Skeletal muscle cell (primary cell): ENCODE results near the gene GOLGA3.
A peak's percentile ranks its signal among the peaks of the same experiment; 100 is the strongest.
"Not testable (repeated sequence)": the region's sequence is repeated elsewhere in the genome, so short reads cannot be mapped to it uniquely, and the experiment has no call there.

Experiments used
- DNase-seq: peaks from one replicate; pipeline ENCODE4 v3.0.0-alpha.2; 2010; ENCODE audit warnings: low read depth
- H3K4me3 ChIP-seq: 2 replicates; pipeline ENCODE4 v1.5.1; 2011; ENCODE audit warnings: low read depth, mild to moderate bottlenecking, control low read depth, low read length, moderate library complexity

GOLGA3 gene

DNA sequence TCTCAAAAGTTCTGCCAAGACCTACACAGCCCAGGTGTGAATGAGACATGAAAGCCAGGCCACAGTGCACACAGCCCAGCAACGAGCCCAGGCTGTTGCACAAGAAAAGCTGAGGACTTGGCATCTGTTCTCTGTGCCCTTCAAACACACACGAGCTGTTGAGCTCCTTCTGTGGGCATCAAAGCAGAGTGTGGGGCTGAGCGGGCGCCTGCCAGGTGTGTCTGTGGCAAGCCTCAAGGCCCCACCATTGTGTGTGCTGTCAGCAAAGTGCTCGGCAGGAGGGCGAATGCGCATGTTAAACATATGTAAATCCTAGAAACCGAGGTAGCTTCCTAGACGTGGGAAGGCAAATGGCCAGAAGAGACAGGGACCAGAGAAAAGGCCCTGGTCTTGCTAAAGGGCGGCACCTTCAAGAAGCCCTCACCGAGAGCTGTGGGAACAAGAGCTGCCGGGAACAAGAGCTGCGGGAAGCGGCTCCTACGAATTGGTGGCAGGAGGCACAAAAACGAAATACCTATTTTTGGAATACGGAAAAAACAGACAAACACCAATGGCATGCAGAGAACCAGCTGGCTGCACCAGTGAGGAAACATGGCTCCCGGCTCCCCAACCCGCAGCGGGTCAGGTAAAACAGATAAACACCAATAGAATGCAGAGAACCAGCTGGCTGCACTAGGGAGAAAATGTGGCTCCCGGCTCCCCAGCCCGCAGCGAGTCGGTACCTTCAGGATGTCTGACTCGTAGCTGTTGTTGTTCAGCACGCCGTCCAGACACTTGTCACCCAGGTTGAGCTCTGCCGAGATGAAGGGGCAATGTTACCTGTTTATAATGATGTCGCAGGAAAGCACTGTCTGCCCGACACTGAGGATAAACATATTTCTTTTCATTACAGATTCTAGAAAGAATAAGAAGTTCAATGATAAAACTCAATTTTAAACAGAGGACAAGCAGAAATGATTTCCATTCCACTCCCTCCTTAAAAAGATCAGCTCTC, 19.0 kb upstream of the GOLGA3 start:
- H3K4me3 ChIP-seq, result no peak overlapping the region
- DNase-seq, result no peak

DNA sequence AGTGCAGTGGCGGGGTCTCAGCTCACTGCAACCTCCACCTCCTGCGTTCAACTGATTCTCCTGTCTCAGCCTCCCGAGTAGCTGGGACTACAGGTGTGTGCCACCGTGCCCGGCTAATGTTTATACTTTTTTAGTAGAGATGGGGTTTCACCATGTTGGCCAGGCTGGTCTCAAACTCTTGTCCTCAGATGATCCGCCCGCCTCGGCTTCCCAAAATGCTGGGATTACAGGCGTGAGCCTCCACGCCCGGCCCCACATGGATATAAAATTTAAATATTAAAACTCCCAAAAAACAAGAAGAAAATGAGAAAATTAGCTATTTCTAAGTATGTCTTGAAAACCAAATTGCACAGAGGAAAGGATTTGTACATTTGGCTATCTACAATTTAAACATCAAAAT, 16.0 kb upstream of the GOLGA3 start:
- not testable (repeated sequence) for H3K4me3 ChIP-seq, DNase-seq

DNA sequence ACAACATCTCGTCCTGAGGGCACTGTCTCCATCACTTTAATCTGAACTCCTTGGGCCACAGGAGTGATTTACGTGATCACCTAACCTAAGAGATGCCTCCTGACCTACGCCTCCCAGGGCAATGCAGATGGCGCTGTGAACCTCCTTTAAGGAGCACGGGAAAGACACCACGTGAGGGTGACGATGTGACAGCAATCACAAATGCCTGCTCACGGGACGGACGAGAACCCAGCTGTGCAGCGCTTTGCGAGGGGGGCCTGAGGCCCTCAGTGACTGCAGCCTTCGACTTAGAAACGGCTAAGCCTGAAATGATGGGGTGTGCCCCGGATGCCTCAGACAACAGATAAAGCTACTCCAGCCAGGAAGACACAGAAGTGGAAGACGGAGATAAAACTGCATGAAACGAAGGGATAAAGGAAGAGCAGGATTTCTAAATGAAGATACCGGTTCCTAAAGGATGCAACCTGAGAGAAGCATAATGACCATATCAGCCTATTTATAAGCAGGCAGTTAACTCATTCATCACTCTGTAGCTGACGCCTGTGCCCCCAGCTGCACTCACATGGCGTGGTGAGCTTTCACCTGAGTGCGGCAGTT, 13.9 kb upstream of the GOLGA3 start:
- DNase-seq, result no peak
- H3K4me3 ChIP-seq, result no peak overlapping the region

DNA sequence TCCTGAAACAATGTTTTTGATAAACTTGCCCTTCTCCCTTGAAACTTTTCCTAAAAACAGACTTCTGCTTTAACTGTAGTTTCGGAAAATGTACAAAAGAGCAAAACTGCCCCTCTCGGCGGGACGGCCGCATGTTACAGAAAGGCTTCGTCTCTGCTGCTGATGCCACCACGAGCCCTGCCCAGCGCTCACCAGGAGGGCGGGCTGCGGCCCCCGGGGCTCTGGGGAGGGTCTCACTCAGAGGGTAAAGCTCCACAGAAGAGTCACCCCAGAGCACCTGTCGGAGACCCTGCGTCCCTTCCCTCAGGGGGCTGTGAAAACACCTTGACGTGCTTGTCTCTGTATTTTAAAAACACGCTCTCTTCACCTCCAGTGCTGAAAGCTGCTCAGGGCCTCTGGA, 12.5 kb upstream of the GOLGA3 start:
- DNase-seq, result no peak

DNA sequence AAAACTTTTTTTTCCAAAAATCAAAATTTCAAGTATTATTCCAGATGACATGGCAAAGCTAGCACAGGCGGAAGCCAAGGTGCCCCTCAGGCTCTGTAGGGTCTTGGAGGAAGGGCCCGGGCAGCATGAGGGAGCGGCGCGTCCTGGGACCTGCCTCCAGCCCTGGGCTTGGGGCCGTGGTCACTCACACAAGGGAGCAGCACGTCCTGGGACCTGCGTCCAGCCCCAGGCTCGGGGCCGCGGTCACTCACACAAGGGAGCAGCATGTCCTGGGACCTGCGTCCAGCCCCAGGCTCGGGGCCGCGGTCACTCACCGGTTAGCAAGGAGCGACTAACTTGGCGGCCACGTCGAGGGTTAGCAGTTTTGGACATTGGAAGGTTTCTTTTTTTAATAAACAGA, 11.9 kb upstream of the GOLGA3 start:
- no peak for DNase-seq
- no peak overlapping the region for H3K4me3 ChIP-seq

More for the DNA sequence above, 12.5 kb upstream of the GOLGA3 start:
- H3K4me3 ChIP-seq, result no peak overlapping the region

DNA sequence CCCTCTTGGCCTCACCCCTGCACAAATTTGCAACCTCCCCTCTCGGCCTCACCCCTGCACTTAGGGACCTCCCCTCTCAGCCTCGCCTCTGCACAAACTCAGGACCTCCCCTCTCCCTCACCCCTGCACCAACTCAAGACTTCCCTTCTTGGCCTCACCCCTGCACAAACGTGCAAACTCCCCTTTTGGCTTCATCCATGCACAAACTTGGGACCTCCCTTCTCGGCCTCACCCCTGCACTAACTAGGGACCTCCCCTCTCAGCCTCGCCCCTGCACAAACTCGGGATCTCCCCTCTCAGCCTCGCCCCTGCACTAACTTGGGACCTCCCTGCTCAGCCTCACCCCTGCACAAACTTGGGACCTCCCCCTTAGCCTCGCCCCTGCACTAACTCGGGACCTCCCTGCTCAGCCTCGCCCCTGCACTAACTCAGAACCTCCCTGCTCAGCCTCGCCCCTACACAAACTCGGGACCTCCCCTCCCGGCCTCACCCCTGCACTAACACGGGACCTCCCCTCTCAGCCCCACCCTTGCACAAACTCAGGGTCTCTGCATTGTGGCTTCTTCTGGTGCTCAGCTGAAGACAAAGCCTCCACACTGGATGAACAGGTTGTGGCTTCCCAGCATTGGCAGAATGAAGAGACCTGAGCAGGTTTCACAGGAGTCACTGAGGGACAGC, 11.0 kb upstream of the GOLGA3 start:
- DNase-seq, result no peak

DNA sequence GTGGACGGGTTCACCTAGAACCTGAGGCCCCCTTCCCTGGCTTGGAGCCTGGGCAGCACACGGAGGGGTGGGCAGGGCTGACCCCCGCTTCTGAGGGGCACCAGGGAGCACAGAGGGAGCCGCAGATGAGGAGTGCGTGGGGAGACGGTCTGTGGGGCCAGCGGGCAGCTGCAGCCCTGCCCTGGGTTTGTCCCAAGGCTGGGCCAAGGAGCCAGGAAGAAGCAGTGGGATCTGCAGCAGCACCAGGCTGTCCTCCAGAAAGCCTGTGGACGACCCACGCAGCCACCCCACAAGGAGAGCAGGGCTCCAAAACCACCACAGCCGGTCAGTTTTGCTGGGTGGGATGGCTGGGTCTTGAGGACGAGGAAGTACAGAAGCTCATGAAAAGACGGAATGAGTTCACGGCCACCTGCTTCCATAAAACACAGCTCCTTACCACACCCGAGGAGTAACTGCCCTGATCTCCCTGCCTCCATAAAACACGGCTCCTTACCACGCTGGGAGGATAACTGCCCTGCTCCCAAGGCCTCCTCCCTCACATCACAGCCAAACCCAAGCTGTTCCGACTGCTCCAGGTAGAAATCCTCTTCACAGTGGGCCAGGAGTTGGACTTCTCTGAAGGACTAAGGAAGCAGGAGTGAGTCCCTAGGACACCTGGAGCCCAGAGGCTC, 9.9 kb upstream of the GOLGA3 start:
- DNase-seq, result no peak
- no peak overlapping the region for H3K4me3 ChIP-seq

More for the DNA sequence above, 11.0 kb upstream of the GOLGA3 start:
- H3K4me3 ChIP-seq, result no peak overlapping the region

DNA sequence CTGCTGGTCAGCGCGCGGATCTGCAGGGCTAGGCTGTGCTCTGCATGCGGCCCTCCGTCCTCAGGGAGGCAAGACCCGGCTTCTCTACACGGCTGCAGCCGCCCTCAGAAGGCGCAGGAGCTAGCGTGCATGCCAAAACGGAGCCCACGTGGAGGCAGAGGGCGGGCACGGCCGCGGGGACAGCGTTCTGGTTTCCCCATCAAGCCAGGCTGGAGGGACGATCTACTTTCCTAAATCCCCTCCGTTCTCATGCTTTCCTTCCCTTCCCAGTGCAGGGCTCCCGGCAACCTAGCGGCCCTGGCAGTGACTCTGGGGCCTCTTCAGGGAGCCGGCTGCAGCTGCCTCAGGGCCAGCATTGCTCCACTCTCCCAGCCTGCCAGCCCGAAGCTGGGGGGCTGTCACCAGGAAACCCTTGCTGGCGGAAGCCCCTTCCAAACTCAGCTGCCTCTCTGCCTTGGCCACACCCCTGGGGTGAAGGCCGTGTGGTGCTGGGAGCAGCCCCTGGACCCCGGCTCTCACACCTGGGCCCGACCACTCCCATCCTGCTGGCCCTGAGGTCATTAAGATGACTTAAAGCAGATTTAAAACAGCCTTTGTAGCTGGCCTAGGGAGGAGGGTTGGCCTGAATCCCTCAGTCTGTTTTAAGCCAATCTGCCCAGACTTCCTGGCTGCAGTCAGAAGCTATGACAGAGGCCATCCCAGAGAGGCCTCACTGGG, 9.2 kb upstream of the GOLGA3 start:
- no peak overlapping the region for H3K4me3 ChIP-seq
- DNase-seq, result no peak

DNA sequence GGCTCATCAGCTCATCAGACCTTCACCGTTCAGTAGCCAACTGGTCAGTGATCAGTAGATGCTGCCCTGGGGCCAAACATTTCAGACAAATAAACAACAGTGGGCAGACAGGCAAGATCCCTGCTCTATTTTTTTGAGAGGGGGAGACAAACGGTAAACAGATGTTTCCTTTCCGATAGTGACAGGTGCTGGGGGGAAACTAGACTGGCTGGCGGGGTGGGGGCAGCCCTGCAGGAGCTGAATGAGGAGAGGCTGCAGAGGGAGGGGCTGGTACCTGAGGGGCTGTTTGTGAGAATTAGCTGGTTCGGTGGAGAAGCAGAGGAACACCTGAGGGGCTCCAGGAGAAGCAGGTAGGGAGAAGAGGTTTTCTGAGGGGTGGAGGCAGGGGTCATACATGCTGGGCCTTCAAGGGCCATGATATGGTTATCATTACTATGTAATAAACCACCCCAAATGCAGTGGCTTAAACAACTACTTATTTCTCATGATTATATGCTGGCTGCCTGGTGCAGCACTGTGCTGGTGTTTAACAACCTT, 8.2 kb upstream of the GOLGA3 start:
- H3K4me3 ChIP-seq, result no peak overlapping the region
- no peak for DNase-seq

DNA sequence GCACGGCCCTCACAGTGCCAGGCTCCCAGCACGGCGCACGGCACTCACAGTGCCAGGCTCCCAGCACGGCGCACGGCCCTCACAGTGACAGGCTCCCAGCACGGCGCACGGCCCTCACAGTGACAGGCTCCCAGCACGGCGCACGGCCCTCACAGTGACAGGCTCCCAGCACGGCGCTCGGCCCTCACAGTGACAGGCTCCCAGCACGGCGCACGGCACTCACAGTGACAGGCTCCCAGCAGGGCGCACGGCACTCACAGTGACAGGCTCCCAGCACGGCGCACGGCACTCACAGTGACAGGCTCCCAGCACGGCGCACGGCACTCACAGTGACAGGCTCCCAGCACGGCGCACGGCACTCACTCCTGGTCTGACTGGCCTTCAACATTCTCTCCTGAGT, 7.6 kb upstream of the GOLGA3 start:
- not testable (repeated sequence) for DNase-seq, H3K4me3 ChIP-seq

DNA sequence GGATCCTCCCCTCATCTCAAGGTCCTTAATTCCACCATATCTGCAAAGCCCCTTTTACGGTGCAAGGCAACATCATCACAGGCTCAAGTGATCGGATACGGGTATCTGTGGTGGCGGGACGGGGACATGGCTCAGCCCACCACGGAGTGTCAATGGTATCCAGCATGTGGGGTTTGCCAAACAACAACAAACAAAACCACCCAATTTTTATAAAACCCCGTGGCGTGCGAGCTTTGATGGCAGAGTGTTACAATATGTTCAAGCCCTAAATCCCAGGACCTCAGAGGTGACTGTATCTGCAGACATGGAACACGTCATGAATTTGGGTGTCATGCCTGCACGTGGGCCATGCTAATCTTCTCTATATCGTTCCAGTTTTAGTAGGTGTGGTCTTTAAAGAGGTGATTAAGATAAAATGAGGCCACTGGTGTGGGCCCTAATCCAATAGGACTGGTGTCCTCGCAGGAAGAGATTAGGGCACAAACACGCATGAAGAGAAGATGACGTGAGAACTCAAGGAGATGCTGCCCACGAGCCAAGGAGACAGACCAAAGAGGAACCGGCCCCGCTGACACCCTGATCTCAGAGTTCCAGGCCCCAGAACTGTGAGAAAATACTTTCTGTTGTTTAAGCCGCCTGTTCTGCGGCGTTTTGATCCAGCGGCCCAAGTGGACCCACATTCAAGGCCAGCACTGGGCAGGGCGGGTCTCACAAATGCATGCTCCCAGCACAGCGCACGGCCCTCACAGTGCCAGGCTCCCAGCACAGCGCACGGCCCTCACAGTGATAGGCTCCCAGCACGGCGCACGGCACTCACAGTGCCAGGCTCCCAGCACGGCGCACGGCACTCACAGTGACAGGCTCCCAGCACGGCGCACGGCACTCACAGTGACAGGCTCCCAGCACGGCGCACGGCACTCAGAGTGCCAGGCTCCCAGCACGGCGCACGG, 6.7 kb upstream of the GOLGA3 start:
- no peak for DNase-seq
- H3K4me3 ChIP-seq, result no peak overlapping the region

DNA sequence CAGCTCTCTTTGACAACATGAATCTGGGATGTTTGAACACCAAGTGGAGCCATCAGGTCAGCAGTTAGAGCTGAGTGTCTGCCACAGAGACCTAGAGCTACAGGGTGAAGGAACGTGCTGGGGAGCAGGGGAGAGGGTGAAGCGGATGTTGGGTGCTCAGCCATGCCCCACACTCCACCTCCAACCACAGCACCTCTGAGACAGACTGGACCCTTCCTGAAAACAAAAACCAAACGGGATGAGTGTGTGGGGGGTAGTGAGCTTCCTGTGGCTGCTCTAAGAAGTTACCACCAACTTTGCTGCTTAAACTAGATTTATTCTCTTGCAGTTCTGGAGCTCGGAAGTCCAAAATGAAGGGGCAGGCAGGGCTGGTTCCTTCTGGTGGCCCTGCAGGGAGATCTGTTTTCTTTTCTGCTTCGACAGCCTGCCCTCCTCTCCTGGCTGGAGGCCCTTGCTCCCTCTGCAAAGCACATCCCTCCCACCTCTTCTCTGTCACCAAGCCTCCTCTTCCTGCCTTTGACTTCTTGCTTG, 5.6 kb upstream of the GOLGA3 start:
- DNase-seq, result no peak
- no peak overlapping the region for H3K4me3 ChIP-seq

DNA sequence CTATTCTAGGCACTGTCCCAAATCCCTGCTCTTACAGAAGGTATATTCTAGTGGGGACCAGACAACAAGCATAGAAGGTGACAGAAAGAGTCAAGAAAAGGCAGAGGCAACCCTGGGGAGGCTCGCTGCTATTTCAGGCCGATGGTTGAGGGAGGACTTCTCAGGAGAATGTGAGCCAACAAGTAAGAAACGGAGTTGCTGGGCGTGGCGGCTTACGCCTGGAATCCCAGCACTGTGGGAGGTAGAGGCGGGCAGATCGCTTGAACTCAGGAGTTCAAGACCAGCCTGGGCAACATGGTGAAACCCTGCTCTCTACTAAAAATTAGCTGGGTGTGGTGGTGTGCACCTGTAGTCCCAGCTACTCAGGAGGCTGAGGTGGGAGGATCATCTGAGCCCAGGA, 4.7 kb upstream of the GOLGA3 start:
- no peak for DNase-seq
- H3K4me3 ChIP-seq, result no peak overlapping the region

DNA sequence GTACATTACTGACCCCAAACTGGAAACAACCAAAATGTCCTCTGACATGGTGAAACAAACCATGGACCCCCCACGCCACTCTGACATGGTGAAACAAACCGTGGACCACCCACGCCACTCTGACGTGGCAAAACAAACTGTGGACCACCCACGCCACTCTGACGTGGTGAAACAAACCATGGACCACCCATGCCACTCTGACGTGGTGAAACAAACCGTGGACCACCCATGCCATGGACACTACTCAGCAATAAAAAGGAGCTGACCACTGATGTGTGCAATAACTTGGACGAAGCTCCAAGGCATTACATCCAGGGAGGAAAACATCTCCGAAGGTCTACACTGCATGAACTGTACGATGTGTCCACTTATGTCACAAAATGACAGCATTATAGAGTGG, 3.1 kb upstream of the GOLGA3 start:
- no peak overlapping the region for H3K4me3 ChIP-seq
- no peak for DNase-seq

DNA sequence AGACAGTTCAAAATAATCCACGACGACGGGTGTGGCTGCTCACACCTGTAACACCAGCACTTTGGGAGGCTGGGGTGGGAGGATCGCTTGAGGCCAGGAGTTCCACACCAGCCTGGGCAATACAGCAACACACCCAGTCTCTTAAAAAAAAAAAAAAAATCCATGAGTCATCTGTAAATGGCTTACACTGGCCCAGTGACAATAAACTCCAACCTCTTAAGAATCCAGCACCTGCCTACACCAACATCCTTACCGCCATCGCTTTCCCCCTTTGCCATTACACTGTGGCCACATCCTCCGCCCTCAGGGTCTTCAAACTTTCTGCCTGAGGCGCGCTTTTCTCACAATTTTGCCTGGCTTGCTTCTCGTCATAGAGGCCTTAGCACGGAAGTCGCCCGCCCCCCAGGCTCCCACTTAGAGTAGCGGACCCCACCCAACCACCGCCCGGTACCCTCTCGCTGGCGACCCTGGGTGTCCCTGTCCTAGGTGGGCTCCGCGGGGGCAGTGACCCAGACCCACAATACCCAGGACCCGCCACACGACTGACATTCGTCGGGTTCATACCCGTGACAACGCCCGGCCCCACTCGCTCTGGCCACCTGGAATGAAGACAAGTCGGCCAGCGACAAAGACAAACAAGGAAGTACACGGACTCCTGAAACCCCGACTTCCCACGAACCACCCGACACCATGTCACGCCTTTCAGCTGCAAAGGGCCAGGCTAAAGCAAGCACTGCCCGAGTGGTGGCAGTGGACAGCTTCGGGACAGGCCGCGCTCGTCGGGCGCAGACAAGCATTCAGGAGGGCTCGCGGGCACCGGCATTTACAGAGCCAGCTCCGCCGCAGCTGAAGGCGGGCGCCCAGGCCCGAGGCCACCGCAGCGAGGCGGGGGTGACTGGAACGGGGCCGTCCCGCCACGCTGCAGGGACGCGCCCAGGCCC, 636 bp downstream of the GOLGA3 start:
- peak; percentile 36 for DNase-seq
- peak overlapping the region; percentile 99 for H3K4me3 ChIP-seq

DNA sequence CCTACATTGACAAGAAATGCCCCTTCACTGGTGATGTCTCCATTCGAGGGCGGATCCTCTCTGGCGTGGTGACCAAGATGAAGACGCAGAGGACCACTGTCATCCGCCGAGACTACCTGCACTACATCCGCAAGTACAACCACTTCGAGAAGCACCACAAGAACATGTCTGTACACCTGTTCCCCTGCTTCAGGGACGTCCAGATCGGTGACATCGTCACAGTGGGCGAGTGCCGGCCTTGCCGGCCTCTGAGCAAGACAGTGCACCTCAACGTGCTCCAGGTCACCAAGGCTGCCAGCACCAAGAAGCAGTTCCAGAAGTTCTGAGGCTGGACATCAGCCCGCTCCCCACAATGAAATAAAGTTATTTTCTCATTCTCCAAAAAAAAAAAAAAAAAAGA, 2.8 kb downstream of the GOLGA3 start:
- DNase-seq, result no peak
- H3K4me3 ChIP-seq, result no peak overlapping the region

DNA sequence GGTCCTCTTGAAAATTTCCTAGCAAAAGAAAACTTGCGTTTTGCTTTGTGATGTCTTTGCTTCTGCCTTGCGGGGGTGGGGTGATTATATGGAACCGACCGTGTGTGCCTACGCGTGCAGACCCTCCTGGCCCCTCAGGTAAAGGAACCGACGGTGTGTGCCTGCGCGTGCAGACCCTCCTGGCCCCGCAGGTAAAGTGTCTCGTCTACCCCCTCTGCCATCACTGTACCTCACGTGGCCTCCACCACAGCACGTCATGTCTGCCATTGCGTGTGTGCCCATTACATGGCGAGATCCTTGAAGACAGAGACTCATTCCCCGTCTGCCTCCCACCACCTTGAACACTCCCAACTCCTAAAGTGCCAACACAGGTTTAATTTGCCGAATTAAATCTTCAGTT, 3.6 kb downstream of the GOLGA3 start:
- no peak overlapping the region for H3K4me3 ChIP-seq
- DNase-seq, result no peak
